Parathyroid adenoma (tissue), 2 donors: ENCODE data around the gene ATP5F1E.

Experiments
- H2AFZ ChIP-seq: fragments of 300-600 bp; sonication (generic); one replicate; pipeline ENCODE4 v1.7.0; 2017; ENCODE audit warnings: antibody characterized with exemption, mild to moderate bottlenecking
- H3K27ac ChIP-seq: fragments of 300-600 bp; sonication (generic); one replicate; pipeline ENCODE4 v1.7.0; 2017
- H3K27me3 ChIP-seq: fragments of 300-600 bp; sonication (generic); one replicate; pipeline ENCODE4 v1.7.0; 2017; ENCODE audit warnings: low read length; ENCODE audit not compliant: control insufficient read depth, insufficient read depth
- H3K36me3 ChIP-seq: fragments of 300-600 bp; sonication (generic); one replicate; pipeline ENCODE4 v1.7.0; 2017; ENCODE audit warnings: low read length; ENCODE audit not compliant: control insufficient read depth, insufficient read depth
- H3K4me1 ChIP-seq: fragments of 300-600 bp; sonication (generic); one replicate; pipeline ENCODE4 v1.7.0; 2017; ENCODE audit warnings: control low read depth
- H3K4me2 ChIP-seq: fragments of 300-600 bp; sonication (generic); one replicate; pipeline ENCODE4 v1.7.0; 2017; ENCODE audit warnings: low read length
- H3K4me3 ChIP-seq: fragments of 300-600 bp; sonication (generic); one replicate; pipeline ENCODE4 v1.7.0; 2017; ENCODE audit warnings: low read depth, low read length
- H3K79me2 ChIP-seq: fragments of 300-600 bp; sonication (generic); one replicate; pipeline ENCODE4 v1.7.0; 2017; ENCODE audit warnings: control low read depth
- H3K9ac ChIP-seq: fragments of 300-600 bp; sonication (generic); one replicate; pipeline ENCODE4 v1.7.0; 2017; ENCODE audit warnings: mild to moderate bottlenecking
- H3K9me3 ChIP-seq: fragments of 300-600 bp; sonication (generic); one replicate; pipeline ENCODE4 v1.7.0; 2017; ENCODE audit warnings: low read length; ENCODE audit not compliant: control insufficient read depth
- CTCF ChIP-seq: fragments of 300-600 bp; sonication (generic); IDR thresholded peaks from one replicate; pipeline ENCODE4 v1.7.0; 2017; ENCODE audit warnings: antibody characterized with exemption, mild to moderate bottlenecking
- donor health status: primary hyperparathyroidism.

The ATP5F1E gene

GRCh38 chr20:59035381-59035780 lies 3.2 kb upstream of the ATP5F1E start:
- Histone ChIP-seq H3K4me3 (no peak overlapping the region), H3K27ac (no peak overlapping the region), H2AFZ (no peak overlapping the region), H3K9me3 (no peaks in the 10 kb centered on the region), H3K4me1 (peaks cover 7% of the 10 kb centered on the region), H3K27me3 (no peaks in the 10 kb centered on the region), H3K79me2 (peaks cover 10% of the 10 kb centered on the region), H3K36me3 (no peaks in the 10 kb centered on the region), H3K9ac (no peak overlapping the region), H3K4me2 (no peak overlapping the region)
- no peak for TF ChIP-seq CTCF

- Histone ChIP-seq H3K9me3 (no peaks in the 10 kb centered on the region), H3K79me2 (peaks cover 10% of the 10 kb centered on the region), H3K4me2 (no peak overlapping the region), H3K27me3 (no peaks in the 10 kb centered on the region), H3K9ac (no peak overlapping the region), H3K4me1 (peaks cover 16% of the 10 kb centered on the region), H2AFZ (no peak overlapping the region), H3K27ac (no peak overlapping the region), H3K36me3 (no peaks in the 10 kb centered on the region), H3K4me3 (no peak overlapping the region)
- no peak for TF ChIP-seq CTCF
These were observed 1.6 kb upstream of the ATP5F1E start for GRCh38 chr20:59033616-59034165.

GRCh38 chr20:59033093-59033492 lies 958 bp upstream of the ATP5F1E start:
- H3K4me1 ChIP-seq = peaks cover 16% of the 10 kb centered on the region
- H3K36me3 ChIP-seq = no peaks in the 10 kb centered on the region
- no peaks in the 10 kb centered on the region for H3K9me3 ChIP-seq
- H3K4me2 ChIP-seq = peak overlapping the region; percentile 86
- H3K79me2 ChIP-seq = peaks cover 10% of the 10 kb centered on the region
- no peak overlapping the region for H3K9ac ChIP-seq
- peak overlapping the region; percentile 84 for H3K27ac ChIP-seq
- TF ChIP-seq CTCF = no peak
- H3K4me3 ChIP-seq = peak overlapping the region; percentile 87
- H3K27me3 ChIP-seq = no peaks in the 10 kb centered on the region
- H2AFZ ChIP-seq = no peak overlapping the region

GRCh38 chr20:59032713-59033059 lies 551 bp upstream of the ATP5F1E start:
- Histone ChIP-seq H3K9ac (no peak overlapping the region), H3K4me1 (peaks cover 16% of the 10 kb centered on the region), H3K27ac (peak overlapping the region; percentile 84), H3K36me3 (no peaks in the 10 kb centered on the region), H3K27me3 (no peaks in the 10 kb centered on the region), H3K4me2 (peak overlapping the region; percentile 86), H2AFZ (peak overlapping the region; percentile 94), H3K4me3 (peak overlapping the region; percentile 87), H3K79me2 (peaks cover 10% of the 10 kb centered on the region), H3K9me3 (no peaks in the 10 kb centered on the region)
- no peak for TF ChIP-seq CTCF

GRCh38 chr20:59031564-59032022 lies 542 bp downstream of the ATP5F1E start:
- no peak for TF ChIP-seq CTCF
- H3K4me3 ChIP-seq = peak overlapping the region; percentile 87
- peak overlapping the region; percentile 94 for H2AFZ ChIP-seq
- peaks cover 16% of the 10 kb centered on the region for H3K4me1 ChIP-seq
- no peaks in the 10 kb centered on the region for H3K9me3 ChIP-seq
- peaks cover 12% of the 10 kb centered on the region for H3K79me2 ChIP-seq
- no peaks in the 10 kb centered on the region for H3K27me3 ChIP-seq
- peak overlapping the region; percentile 86 for H3K4me2 ChIP-seq
- peak overlapping the region; percentile 84 for H3K27ac ChIP-seq
- no peak overlapping the region for H3K9ac ChIP-seq
- no peaks in the 10 kb centered on the region for H3K36me3 ChIP-seq
